HT1080 (cell line): ENCODE measurements around the gene OPCML. TPM values are rescaled to one million over a fixed set of nuclear protein-coding genes. Genes with fewer than 3 reads are reported as not detected.

Experiments used
- DNase-seq: peaks from one replicate; pipeline ENCODE4 v3.0.0-alpha.2; 2015; ENCODE audit warnings: low read depth
- total RNA-seq: library from RNA; depleted of rRNA; stranded (reverse); fragments of >200 nt; shearing (Covaris generic); gene quantifications from 2 replicates; pipeline ENCODE4 v1.2.3, GENCODE V29; 2014

The OPCML gene
- total RNA-seq, 1 experiment from 2014 or later: 0.13 TPM

DNA sequence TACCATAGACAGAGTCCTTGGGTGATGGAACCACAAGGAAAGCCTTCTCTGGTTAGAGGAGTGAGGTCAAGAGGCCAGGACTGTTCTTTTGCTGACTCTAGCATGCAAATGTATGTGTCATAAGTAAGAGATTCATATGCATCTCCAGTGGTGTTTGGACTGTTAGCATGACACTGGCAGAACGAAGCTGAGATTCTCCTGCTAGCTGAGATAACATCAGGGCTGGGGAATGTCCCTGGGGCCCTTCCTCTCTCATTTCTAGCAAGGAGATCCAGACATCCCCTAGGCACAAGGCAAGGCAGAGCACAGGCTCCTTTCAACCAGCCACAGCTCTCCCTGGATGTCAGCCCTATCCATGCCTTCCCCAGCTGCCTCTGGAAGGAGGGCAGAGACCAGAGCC is 711.3 kb downstream of the OPCML start:
- peak; percentile 3 for DNase-seq

DNA sequence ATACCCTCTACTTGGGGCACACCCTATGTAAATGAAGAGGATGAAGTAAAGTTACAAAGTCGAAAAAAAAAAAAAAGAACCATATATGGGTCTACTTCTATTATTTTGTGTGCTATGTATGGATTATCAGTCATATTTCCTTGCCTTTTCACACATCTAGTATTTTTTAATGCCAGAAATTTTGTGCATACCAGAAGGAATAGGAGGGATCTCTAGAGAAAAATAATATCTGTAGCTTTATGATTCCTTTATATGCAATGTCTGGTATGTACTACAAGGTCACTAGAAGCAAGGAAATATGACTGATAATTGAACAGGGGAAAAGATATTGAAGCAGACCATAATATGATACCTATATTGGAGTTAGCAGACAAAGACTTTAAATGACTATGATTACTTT is 713.4 kb downstream of the OPCML start:
- no peak for DNase-seq

DNA sequence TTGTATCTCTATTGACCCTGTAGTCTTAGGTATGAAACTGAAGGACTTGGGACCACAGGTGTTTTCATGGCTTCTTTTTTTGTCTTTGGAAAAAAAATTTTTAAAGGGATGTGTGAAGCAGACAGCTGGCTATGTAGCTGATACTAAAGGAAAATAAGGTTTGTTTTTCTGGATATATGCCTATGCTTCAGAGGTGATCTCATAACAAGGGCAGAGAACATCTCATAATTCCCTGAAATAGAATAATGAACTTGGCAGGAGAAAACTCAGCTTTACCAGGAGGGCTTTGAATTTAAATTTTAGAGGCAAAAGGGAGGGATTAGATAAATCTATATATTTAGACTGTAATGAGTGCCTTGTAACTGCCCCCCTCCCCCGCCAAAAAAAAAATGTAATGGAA is 714.9 kb downstream of the OPCML start:
- no peak for DNase-seq

DNA sequence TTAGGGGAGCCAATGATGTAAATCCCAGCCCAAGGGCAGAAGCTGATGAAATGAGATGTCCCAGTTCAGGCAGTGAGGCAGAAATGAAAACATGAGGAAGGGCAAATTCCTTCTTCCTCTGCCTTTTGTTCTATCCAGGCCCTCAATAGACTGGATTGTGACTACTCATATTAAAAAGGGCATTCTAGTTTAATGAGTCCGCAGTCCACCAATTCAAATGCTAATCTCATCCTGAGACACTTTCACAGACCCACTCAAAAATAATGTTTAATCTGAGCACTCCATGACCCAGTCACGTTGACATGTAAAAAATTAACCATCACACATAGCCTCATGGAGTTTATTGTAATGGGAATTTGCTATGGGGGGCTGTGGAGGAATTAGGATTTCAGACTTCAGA is 717.9 kb downstream of the OPCML start:
- no peak for DNase-seq

DNA sequence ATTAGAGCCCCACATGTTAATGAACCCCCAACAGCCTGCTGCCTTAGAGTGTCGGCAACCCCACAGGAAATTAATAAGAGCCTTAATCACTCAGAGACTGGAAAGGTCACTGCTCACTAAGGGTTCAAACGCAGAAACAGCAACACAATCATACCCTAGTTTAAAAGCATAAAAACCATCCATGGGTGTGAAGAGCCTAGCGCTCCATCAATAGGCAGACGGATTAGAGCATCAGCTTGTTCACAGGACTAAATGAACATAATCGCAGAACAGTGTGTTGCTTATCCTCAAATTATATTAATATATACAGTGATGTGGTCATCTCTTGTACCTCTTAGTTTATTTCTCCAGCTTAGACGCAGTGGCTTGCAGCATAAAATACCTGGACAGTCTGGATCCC is 720.7 kb downstream of the OPCML start:
- no peak for DNase-seq

DNA sequence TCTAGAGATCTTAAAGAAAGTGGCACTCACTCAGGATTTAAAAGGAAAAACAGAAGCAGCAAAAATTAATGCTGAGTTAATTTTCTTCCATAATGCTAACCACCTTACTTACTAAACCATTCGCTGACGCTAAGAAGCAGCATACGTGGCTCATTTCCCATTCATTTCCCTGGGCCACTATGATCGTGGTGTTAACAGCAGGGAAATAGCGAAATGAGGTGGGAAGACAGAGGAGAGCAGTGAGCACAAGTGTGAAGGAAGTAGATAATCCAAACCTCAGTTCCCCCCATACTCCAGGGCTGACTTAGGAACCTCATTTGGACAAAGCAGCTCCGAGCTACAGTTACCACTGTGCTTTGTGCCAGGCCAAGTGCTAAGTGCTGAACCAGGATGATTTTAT is 723.2 kb downstream of the OPCML start:
- no peak for DNase-seq

DNA sequence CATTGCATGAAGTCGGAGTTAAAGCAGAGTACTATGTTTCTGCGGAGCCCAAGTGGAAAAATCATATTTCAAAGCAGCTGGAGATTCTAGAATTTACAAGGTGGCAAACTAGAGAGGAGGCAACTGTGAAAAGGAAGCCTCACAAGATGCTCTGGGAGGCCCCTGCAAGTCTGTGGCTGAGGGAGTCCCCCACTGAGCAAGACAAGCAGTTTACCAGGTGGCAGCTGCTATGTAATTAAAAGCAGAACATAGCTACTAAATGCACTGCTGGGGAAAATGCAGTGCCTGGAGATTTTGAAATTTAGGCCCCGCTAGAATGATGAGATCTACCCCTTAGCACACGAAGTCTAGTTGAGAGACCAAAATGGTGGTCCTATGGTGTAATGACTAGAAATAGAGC is 728.0 kb downstream of the OPCML start:
- no peak for DNase-seq

DNA sequence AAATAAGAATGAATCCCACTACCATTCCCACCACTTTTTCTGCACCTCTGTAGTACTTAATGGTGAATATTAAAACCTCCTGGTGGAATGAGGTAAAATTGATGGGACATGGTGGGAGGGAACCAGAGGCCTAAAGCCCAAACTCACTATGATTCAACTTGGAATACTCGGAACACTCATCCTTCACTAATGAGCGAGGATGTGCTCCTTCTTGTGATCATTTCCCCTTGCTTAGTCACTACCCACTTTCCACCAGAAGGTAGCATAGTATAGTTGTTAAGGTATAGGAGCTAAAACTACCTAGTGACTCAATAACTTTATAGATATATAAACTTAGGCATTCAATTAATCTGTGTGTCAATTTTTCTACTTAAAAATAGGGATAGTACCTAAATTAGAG is 728.9 kb downstream of the OPCML start:
- DNase-seq: peak; percentile 69

DNA sequence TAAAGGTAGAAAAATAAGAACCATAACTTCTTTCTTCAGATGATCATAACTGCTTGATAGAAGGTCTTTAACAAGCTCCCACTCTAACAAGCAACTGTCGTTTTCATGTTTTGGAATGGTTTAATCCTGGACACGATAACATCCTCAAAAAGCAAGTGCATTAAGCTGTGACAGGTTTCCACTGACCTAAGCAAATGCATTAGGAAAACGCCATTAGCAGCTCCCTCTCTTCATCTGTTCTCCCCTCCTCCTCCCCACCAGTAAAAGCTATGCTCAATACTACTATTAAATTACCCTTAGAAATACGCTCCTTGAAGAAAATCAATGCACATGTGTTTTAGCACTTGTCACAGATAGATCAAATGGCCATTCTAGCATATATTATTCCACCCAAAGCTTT is 729.4 kb downstream of the OPCML start:
- no peak for DNase-seq

DNA sequence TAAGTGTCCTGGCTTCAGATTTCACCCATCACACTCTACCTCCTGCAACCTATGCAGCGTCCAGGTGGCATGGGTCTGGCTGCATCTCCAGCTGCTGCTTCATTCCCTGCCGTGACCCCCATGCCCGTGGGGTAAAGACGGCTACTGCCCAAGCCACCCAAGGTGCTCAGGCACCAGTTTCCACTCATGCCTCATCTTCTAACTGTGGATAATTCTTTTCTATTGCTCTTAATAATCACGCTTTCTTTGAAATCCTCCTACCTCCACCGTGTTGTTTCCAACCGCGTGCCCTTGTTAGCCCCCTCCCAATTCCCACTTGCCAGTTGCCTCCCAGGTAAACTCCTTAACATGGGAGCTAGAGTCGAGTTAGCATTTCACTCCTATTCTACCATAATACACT is 738.5 kb downstream of the OPCML start:
- no peak for DNase-seq

DNA sequence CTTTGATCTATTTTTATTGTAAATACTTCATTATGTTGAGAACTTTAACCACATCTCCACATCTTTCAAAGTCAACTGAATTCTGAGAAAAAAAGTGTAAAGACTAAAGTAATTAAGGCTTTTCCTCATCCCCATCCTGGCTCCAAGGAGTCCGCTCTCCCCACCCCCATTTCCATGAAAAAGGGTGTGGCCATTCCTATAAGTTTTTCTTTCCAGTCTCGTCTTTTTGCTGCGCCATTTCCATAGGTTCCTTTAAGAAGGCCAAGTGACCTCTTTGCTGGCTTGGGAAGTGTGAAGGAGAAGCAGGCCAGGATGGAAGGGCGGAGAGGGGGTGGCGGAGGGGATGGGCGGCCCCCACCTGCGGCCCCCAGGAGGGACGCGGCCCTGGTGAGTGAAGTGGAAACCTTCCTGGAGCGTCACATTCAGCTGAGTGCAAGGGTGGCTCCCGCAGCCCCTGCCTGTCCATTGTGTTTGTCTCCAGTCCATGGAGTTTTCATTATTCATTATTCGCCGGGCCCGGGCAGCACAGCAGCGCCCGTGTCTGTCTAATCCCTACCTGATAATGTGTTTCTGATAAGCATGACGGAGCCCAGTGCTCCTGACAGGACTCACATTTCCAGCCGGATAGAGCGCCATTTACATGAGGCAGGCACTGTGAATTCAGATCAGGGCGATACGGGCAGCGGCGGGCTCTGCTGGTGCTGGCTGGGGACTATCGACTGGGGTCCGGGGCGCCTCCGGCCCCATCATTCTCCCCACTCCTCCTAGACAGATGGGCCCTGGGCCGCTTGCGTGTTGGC is 739.8 kb downstream of the OPCML start:
- DNase-seq: no peak

DNA sequence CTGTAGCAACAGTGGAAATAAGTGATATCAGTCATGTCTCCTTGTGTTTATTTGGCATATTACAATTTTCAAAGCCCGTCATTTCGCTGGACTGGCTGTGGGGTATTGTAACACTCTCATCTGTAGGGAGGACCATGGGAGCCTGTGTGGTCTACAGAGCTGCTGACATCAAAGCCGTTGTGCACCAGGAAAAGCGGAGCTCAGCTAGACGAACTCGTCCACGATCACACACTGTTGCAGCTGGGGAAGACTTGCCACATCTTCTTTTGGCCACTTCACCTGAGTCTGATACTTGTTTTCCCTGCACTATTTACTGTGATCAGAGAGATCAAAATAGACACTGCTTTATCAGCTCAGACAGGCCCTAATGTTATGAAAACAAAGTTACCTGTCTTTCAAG is 741.3 kb downstream of the OPCML start:
- no peak for DNase-seq

DNA sequence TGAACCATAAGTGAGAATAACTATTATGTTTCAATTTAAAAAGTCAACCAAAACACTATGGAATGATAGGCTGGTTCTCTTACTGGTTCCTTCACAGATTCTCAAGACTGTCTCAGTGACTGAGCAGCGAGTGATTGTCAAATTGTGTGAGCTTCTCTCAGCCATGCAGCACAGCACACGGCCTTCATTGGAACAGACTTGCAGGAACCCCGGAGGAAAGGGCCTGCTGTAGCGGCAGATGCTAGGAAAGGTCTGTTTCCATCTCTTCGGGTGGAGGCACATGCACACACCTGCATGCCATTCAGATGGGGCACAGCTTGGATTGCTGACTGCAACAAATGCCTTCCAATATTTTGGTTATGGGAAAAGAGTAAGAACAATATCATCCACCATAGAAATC is 741.8 kb downstream of the OPCML start:
- no peak for DNase-seq

DNA sequence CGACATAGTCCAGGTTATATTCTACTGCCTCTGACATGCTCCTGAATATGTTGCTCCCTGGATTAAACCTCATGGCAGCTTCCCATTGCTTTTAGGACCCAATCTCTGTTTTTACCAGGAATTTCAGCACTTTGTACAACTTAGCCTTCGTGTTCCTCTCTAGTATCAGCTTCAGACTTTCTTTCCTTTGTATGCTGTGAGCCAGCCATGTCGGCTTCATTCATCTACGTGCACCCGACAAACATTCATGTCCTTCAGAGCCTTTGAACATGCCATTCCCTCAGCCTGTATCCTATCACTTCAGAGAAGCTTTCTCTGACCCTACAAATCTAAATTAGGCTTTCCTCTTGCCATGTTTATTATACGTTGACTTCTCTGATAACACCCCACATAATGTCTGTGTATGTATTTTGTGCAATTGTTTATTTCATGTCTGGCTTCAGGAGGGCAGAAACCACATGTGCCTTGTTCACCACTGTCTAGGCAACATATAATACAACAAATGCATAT is 743.4 kb downstream of the OPCML start:
- DNase-seq: no peak

DNA sequence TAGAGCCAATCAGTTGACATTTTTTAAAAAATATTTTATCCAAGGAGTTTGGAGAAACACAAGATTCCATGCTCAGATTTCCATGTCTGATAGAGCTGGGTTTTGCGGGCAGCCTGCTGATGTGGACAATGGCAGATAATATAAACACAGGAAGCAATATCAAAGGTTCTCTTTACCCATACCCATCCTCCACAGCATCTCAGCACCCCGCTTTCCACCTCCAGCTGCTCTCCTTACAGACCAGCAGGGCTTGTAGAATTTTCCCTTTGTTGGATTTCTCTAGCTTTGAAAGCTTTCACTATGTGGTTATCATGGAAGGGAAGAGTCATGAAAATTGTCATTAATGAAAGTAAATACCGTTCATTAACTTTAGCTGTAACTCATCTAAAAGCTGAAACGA is 746.4 kb downstream of the OPCML start:
- no peak for DNase-seq

DNA sequence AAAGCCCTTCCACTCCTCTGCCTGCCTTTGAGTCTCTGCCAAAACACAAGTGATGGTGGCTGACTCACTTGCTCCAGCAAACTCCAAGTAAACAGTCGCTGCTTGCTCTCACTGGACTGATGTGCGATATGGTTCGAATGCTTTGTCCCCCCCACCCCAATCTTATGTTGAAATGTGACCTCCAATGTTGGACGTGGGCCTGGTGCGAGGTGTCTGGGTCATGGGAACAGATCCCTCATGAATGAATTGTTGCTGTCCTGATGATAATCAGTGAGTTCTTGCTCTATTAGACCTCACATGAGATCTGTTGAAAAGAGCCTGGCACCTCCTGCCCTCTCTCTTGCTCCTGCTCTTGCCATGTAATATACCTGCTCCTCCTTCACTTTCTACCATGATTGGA is 747.9 kb downstream of the OPCML start:
- DNase-seq: peak; percentile 62

DNA sequence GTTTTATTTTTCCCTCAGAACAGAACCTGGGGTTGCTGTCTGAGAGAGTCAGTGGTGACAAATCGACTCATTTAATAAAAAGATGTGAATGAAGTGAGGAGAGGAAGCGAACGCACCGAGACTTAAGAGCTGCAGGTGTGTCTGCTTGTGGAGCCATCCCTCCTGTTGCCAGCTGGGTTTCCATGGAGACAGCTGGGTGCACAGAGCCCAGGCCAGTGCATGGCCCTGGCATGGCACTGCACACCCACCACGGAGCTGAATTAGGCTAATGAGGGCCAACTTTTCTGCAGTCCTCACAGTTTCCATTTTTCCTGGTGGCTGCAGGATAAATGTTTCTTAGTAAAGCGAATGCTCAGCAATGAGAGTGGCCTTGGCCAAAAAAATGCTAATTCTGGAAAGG is 750.2 kb downstream of the OPCML start:
- DNase-seq: no peak

DNA sequence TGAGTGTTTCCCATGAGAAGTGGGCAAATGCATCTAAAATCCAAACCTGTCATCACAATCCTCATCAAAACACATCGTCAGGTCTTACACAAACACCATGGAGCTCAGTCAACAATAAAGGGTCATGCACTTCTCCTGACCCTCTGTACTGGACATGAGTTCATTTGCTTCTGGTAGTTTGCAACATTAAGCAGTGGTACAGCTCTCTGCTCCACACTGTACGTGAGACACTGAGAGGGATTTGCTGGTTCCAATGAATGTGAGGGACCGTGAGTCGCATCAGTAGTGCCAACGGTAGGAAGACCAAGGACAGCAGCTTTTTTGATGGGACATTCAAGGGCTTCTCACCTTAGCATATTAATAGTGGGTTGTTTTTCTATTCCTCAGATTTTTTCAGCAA is 752.3 kb downstream of the OPCML start:
- no peak for DNase-seq

DNA sequence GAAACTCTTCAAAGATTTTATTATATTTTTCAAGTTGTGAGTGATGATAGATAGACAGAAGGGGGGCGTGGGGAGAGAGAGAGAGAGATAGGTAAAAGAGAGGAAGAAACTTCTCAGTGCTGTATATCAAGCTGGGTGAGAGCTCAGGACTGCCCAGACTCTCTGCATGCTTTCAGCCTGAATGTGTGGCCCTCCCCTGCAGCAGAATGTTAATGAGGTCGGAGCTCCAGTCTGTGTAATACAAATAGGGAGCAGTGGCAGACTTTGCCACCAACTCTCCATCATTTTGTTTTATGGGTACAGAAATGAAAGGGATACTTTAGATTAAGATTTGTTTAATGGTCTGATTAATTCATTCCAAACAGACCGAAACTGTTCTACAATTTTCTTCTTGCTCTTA is 752.8 kb downstream of the OPCML start:
- DNase-seq: no peak

DNA sequence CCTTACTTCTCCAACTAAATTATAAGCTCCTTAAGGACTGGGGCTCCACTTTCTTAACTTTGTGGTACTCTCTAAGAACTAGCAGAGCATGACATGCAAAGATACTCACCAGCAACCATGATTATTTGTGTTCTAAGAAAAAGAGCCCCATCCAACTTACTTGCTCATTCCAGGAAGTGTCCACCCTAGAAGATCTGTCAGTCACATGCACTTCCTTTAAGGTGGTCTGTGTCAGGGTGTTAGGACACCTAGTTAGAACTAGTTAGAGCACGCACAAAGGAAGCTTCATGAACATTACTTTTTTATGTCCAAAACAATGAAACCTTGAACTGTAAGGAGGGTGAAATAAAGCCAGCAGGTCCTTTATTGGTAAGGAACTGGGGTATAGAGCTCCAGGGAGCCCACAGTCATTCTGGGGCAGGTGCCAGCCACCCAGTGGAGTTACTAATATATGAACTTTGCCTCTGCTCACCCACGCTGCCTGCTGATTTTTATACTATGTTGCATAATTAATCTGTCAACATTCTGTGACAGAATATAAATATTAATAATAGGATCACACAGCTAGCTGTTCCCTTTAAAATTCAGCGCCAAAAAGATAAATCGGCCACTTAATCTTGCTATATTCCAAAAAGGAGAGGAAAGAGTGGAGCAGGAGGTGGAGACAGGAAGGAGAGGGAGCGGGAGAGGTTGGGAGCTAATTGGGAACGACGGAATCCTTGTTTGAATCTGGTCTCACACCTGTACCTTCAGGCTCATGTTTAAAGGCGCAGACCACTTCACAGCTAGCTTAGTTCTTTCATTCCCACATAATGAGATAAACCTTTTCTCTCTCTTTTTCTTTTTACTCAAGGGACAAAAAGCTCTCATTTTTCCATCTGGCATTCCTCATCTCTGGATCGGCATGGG is 755.0 kb downstream of the OPCML start:
- DNase-seq: no peak

DNA sequence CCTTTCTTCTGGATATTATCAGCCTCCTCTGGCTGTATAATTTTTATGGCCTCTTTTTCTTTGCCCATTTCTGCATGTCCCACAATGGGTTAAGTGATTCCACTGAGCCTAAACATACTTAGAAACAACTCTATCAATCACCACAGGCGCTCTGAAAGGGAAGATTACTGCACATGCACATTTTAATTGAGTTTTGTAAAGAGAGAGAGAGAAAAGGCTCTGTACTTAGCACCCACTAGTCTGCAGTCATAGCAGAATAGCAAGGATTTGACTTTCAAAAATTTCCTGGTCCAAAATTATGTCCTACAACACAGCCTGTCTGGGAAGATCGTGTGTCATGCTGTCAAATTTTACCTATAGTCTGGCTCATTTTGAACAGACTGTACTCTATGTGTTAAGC is 758.5 kb downstream of the OPCML start:
- DNase-seq: no peak

DNA sequence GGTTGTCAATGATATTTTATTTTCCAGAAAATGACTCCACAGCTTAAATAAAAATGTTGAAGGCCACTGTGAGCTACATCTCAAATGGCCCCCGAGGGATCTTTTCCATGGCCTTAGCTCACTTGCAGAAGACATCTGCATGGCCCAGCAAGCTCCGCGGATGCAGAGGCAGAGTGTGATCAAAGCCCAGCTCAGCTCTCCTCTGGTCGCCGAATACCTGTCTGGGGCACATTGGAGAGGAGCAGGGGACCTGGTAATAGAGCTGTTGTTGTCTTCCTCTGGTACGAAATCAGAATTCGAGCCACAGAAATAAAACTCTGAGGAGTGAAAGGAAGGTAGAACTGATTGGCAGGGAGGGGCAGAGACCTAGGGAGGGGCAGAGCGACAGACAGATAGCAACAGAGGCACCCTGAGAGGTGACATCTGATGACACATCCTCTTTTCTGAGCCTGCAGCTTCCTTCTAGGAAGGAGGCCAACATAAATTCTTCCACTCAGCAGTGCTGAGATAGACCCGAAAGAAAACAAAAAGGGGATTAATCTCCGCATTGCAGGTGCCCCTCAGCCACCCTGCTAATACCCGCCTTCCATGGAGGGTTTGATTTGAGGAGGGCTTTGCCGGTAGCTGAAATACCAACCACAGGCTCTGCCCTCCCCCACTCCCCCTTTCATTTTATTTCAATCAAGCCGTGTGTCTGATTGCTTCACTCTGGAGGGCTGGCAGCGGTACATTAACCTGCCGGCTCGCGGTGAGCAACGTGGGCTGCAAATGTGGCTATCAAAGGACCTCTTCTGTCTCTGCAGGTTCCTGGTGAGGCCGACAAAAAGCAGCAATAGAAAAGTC is 759.4 kb downstream of the OPCML start:
- peak; percentile 3 for DNase-seq
